WERI-Rb-1 (cell line): ENCODE measurements around the gene APAF1.

Experiments
- DNase-seq: peaks from one replicate; pipeline ENCODE4 v3.0.0-alpha.2; 2020
- H3K27ac ChIP-seq: fragments of 250-450 bp; sonication (Bioruptor Pico); 2 replicates; pipeline ENCODE4 v1.5.1; 2020; ENCODE audit warnings: mild to moderate bottlenecking, moderate library complexity
- H3K27me3 ChIP-seq: fragments of 250-450 bp; sonication (Bioruptor Pico); 2 replicates; pipeline ENCODE4 v1.5.1; 2021; ENCODE audit warnings: mild to moderate bottlenecking, low read depth, moderate library complexity; ENCODE audit not compliant: insufficient read depth, severe bottlenecking
- H3K36me3 ChIP-seq: fragments of 250-450 bp; sonication (Bioruptor Pico); 2 replicates; pipeline ENCODE4 v1.5.1; 2020; ENCODE audit warnings: mild to moderate bottlenecking, moderate library complexity
- H3K4me3 ChIP-seq: 2 replicates; pipeline ENCODE4 v1.5.1; 2011; ENCODE audit warnings: low read depth, mild to moderate bottlenecking, control low read depth, low read length
- H3K9me3 ChIP-seq: fragments of 250-450 bp; sonication (Bioruptor Pico); 2 replicates; pipeline ENCODE4 v1.5.1; 2021; ENCODE audit warnings: mild to moderate bottlenecking, moderate library complexity; ENCODE audit not compliant: severe bottlenecking
- CTCF ChIP-seq: IDR thresholded peaks from 2 replicates; pipeline ENCODE4 v1.5.1; 2011; ENCODE audit warnings: low read depth, mild to moderate bottlenecking, control low read depth, inconsistent platforms, low read length

The APAF1 gene

DNA sequence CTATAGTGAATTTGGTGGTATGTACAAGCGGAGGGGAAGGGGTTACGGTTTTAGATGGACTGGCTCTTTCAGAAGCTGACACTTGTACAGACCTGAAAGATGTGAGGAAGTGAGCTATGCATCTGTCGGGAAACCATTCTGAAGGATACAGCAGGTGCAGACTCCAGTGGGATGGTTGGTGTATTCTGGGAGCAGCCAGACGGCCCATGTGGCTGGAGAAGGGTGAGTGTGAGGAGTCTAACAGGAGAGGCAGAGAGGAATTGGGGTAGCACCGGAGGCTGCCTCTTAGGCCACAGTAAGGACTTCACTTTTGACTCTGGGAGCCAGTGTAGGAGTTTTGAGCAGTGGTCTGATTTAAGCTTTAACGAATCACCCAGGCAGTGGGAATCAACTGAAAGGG, 90.7 kb downstream of the APAF1 start:
- peak overlapping the region; percentile 47 for H3K27ac ChIP-seq
- no peak for DNase-seq
- no peak overlapping the region for H3K4me3 ChIP-seq
- no peaks in the 10 kb centered on the region for H3K9me3 ChIP-seq
- peaks cover 7% of the 10 kb centered on the region for H3K36me3 ChIP-seq
- TF ChIP-seq CTCF: no peak
- H3K27me3 ChIP-seq: no peaks in the 10 kb centered on the region

- no peaks in the 10 kb centered on the region for H3K9me3 ChIP-seq
- no peaks in the 10 kb centered on the region for H3K27me3 ChIP-seq
- peak overlapping the region; percentile 19 for H3K4me3 ChIP-seq
- peaks cover 7% of the 10 kb centered on the region; the same call in 1 of the 2 replicates for H3K36me3 ChIP-seq
- peak; percentile 53 for DNase-seq
- TF ChIP-seq CTCF: no peak
- peak overlapping the region; percentile 47 for H3K27ac ChIP-seq
These were observed 91.5 kb downstream of the APAF1 start for GRCh38 chr12:98736352-98737321.

DNA sequence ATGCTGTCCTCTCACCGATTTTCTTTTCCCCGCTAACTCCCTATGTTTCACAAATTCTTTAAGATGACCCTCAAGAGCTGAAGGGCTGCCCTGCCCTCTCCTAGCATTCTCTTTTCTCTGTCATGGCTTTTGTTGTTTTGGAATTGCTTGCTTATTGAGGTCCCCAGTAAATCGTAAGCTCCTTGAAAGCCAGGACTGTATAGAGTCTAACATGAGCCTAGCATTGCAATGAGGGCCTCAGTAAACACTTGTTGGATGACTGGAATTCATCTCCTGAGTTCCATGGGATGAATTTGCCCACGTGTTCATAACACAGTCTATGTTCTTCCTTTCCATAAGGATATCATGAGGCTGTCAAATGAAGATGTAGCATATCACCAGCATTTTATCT, 92.2 kb downstream of the APAF1 start:
- Histone ChIP-seq H3K4me3 (no peak overlapping the region), H3K27me3 (no peaks in the 10 kb centered on the region), H3K27ac (no peak overlapping the region), H3K9me3 (no peaks in the 10 kb centered on the region), H3K36me3 (peaks cover under 1% of the 10 kb centered on the region; the same call in 1 of the 2 replicates)
- TF ChIP-seq CTCF: no peak
- no peak for DNase-seq

DNA sequence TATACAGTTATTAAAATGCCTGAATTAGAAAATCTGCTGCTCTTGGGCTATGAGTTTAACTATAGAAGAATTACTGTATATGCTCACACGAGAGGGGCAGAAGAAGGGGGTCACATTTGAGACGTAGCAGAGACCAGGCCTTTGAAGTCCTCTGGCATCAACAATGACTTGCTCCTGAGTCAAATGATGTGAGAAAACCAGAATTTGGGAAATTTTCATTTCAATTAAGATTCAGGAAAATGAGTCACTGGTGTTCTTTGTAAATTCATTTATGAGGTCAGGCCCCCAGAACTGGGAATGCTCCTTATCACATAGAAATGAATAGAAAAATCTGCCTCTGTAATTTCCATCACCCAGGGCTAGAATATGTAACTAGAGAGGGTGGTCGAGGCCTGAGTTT, 92.9 kb downstream of the APAF1 start:
- DNase-seq: no peak
- no peak for TF ChIP-seq CTCF
- Histone ChIP-seq H3K9me3 (no peaks in the 10 kb centered on the region), H3K27ac (no peak overlapping the region), H3K4me3 (no peak overlapping the region), H3K36me3 (no peaks in the 10 kb centered on the region; the same call in 1 of the 2 replicates), H3K27me3 (no peaks in the 10 kb centered on the region)

- no peak for DNase-seq
- no peak for TF ChIP-seq CTCF
- no peak overlapping the region for H3K4me3 ChIP-seq
- H3K36me3 ChIP-seq: no peaks in the 10 kb centered on the region; the same call in 1 of the 2 replicates
- no peaks in the 10 kb centered on the region for H3K9me3 ChIP-seq
- H3K27me3 ChIP-seq: no peaks in the 10 kb centered on the region
- H3K27ac ChIP-seq: no peak overlapping the region
These were observed 93.4 kb downstream of the APAF1 start for GRCh38 chr12:98738539-98738938.

DNA sequence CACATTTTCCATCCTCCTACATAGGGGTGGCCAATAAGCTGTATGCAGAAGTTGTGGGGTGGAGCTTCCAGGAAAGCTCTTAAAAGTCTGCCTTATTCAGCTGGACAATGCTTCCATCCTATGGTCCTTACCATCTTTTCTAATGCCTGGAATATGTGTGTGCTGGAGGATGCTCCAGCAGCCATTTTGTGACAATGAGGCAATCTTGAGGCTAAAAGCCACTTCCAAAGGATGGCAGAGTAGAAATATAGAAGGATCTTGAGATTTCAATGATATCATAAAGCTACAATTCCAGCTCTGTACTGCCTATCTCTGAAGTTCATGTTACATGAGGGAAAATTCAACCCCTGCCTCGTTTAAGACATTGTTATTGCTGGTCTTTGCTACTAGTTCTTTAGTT, 95.7 kb downstream of the APAF1 start:
- H3K4me3 ChIP-seq: no peak overlapping the region
- no peaks in the 10 kb centered on the region for H3K27me3 ChIP-seq
- H3K36me3 ChIP-seq: no peaks in the 10 kb centered on the region
- H3K9me3 ChIP-seq: no peaks in the 10 kb centered on the region
- no peak for TF ChIP-seq CTCF
- no peak overlapping the region for H3K27ac ChIP-seq
- no peak for DNase-seq
